Testis (tissue), 2 donors: ENCODE results near the gene RLN2.

Experiments used
- POLR2A ChIP-seq: fragments of 450-650 bp; IDR thresholded peaks from one replicate; pipeline ENCODE4 v1.6.1; 2017; ENCODE audit warnings: antibody characterized with exemption, mild to moderate bottlenecking, moderate library complexity
- TF ChIP-seq, protein P1 (sequence below), 3 experiments: fragments of 450-650 bp in 2 of 3; fragments of 200-600 bp in 1 of 3; sonication (generic) in 1 of 3; IDR thresholded peaks; one replicate each; pipeline ENCODE4 v1.5.1; 2016 to 2019; ENCODE audit warnings: antibody characterized with exemption in 3 of 3, mild to moderate bottlenecking in 2 of 3, moderate library complexity in 1 of 3

DNA sequence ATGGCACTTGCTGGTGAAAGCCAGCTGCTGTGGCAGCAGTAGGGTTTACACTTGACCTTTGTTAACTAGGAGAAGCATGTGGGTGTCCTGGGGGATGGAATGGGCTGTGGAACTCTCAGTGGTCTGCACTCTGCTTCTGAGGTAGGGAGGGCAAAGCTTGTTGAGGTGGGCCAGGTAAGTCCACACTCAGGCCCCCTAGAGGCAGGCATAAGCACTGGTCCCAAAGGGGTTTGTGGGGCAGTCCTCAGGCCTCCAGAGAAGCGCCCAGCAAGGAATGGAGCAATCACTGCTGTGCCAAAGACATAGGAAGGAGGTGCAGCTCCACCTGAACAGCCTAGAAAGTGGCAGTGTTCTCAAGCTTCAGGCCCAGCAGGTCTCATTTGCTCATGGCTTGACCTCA lies 38.6 kb downstream of the RLN2 start:
- TF ChIP-seq, protein P1, sequence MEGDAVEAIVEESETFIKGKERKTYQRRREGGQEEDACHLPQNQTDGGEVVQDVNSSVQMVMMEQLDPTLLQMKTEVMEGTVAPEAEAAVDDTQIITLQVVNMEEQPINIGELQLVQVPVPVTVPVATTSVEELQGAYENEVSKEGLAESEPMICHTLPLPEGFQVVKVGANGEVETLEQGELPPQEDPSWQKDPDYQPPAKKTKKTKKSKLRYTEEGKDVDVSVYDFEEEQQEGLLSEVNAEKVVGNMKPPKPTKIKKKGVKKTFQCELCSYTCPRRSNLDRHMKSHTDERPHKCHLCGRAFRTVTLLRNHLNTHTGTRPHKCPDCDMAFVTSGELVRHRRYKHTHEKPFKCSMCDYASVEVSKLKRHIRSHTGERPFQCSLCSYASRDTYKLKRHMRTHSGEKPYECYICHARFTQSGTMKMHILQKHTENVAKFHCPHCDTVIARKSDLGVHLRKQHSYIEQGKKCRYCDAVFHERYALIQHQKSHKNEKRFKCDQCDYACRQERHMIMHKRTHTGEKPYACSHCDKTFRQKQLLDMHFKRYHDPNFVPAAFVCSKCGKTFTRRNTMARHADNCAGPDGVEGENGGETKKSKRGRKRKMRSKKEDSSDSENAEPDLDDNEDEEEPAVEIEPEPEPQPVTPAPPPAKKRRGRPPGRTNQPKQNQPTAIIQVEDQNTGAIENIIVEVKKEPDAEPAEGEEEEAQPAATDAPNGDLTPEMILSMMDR (IDR thresholded peaks at IDR 0.05) = no peak
- TF ChIP-seq POLR2A = no peak
